Neural progenitor cell (in vitro differentiated cells): Measurements from ENCODE around the gene SMAD2.

Experiments
- EZH2 ChIP-seq: fragments of 200-600 bp; sonication (generic); IDR thresholded peaks from 2 replicates; pipeline ENCODE4 v1.6.1; 2017; ENCODE audit warnings: antibody characterized with exemption, mild to moderate bottlenecking, moderate library complexity
- EZH2phosphoT487 ChIP-seq: fragments of 200-600 bp; sonication (generic); IDR thresholded peaks from 2 replicates; pipeline ENCODE4 v1.6.1; 2017; ENCODE audit warnings: antibody characterized with exemption
- TF ChIP-seq, protein P1 (sequence below): fragments of 200-600 bp; sonication (generic); IDR thresholded peaks from 2 replicates; pipeline ENCODE4 v1.5.1; 2017; ENCODE audit warnings: antibody characterized with exemption, mild to moderate bottlenecking

DNA sequence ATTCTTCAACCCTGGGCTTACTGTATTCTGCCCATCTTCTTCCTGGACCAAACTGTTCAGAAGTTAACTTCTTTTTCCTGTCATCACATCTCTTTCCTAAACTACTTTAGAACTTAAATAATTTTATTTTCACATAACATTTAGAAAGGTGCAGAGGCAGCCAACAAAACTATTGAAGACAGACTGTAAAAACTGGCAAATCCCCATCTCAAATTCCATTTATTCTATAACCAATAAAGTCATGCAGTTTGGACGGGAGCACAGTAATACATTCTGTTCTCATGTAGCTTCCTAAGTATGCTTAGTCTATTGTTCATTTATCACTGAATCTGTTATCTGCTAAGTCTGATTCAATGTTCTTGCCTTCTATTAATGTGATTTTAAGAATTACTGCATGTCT is 99.1 kb downstream of the SMAD2 start:
- TF ChIP-seq, protein P1, sequence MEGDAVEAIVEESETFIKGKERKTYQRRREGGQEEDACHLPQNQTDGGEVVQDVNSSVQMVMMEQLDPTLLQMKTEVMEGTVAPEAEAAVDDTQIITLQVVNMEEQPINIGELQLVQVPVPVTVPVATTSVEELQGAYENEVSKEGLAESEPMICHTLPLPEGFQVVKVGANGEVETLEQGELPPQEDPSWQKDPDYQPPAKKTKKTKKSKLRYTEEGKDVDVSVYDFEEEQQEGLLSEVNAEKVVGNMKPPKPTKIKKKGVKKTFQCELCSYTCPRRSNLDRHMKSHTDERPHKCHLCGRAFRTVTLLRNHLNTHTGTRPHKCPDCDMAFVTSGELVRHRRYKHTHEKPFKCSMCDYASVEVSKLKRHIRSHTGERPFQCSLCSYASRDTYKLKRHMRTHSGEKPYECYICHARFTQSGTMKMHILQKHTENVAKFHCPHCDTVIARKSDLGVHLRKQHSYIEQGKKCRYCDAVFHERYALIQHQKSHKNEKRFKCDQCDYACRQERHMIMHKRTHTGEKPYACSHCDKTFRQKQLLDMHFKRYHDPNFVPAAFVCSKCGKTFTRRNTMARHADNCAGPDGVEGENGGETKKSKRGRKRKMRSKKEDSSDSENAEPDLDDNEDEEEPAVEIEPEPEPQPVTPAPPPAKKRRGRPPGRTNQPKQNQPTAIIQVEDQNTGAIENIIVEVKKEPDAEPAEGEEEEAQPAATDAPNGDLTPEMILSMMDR, result no peak
- TF ChIP-seq EZH2, result no peak
- TF ChIP-seq EZH2phosphoT487, result no peak
